ENCODE measurements around the gene KDM2A.
"Not testable (repeated sequence)": the region's sequence is repeated elsewhere in the genome, so short reads cannot be mapped to it uniquely, and the experiment has no call there.

The KDM2A gene

DNA sequence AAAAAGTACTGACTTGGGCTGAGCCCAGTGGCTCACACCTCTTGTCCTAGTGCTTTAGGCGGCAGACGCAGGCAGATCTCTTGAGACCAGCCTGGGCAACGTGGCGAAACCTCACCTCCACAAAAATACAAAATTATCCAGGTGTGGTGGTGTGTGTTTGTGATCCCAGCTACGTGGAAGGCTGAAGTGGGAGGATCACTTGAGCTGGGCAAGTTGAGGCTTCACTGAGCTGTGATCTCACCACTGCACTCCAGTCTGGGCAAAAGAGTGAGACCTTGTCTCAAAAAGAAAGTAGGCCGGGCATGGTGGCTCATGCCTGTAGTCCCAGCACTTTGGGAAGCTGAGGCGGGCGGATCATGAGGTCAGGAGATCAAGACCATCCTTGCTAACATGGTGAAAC is 115.5 kb downstream of the KDM2A start:
- no CpG with 5 or more reads among the region's 8 CpGs for WGBS, 2 donors (ENCODE audit: extremely low coverage in 2 of 2, insufficient read length in 2 of 2, insufficient replicate concordance in 1 of 2)
- not testable (repeated sequence) for H2BK5ac ChIP-seq (ENCODE audit: low read length)

DNA sequence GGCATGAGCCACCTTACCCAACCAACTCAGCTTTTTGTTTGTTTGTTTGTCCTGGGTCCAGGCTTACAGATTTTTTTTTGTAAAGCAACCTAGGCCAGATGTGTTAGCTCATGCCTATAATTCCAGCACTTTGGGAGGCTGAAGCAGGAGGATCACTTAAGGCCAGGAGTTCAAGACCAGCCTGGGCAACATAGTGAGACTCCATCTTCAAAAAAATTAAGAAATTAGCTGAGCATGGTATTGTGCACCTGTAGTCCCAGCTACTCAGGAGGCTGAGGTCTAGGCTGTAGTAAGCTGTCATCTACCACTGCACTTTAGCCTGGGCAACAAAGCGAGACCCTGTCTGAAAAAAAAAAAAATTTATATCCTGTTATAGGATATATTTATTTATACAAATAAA is 118.5 kb downstream of the KDM2A start:
- Histone ChIP-seq H3K14ac (ENCODE audit: low read length) (no peak overlapping the region), H3K9ac (ENCODE audit: low read depth, low read length, poor library complexity) (no peak overlapping the region), H3K27me3 (ENCODE audit: control insufficient read depth in 3 of 3, insufficient read depth in 3 of 3, low read depth in 1 of 3, low read length in 3 of 3) (no peaks in the 10 kb centered on the region), H3K4ac (ENCODE audit: low read length) (no peak overlapping the region), H3K9me3 (replicated peaks in 1 of 2; ENCODE audit: control insufficient read depth in 2 of 2, insufficient read depth in 1 of 2, low read depth in 1 of 2, low read length in 2 of 2) (no peaks in the 10 kb centered on the region), H2BK15ac (ENCODE audit: low read length) (no peak overlapping the region), H3K4me3 (ENCODE audit: low read length in 2 of 2) (no peak overlapping the region), H4K91ac (ENCODE audit: low read depth, low read length, poor library complexity) (no peak overlapping the region), H2AFZ (ENCODE audit: low read length) (no peak overlapping the region), H3K79me1 (ENCODE audit: low read depth, low read length) (no peaks in the 10 kb centered on the region), H3K36me3 (replicated peaks in 1 of 2; ENCODE audit: control insufficient read depth in 2 of 2, insufficient read depth in 2 of 2, low read length in 2 of 2) (peaks cover 2 to 24% of the 10 kb centered on the region in 2 donors), H2BK12ac (ENCODE audit: low read length) (no peak overlapping the region), H3K4me2 (ENCODE audit: insufficient read depth, low read length, poor library complexity, severe bottlenecking) (no peak overlapping the region), H2BK120ac (ENCODE audit: low read depth, low read length) (no peak overlapping the region), H3K23ac (ENCODE audit: low read depth, low read length, poor library complexity) (no peak overlapping the region), H3K27ac (replicated peaks; ENCODE audit: low read length) (no peak overlapping the region), H3K4me1 (ENCODE audit: control insufficient read depth in 2 of 2, insufficient read depth in 1 of 2, low read depth in 1 of 2, low read length in 2 of 2) (peaks cover 11 to 18% of the 10 kb centered on the region in 2 donors), H4K8ac (ENCODE audit: low read depth, low read length) (no peak overlapping the region), H3K18ac (ENCODE audit: low read length) (no peak overlapping the region), H2AK5ac (ENCODE audit: low read depth, low read length) (no peak overlapping the region), H2BK5ac (ENCODE audit: low read length) (no peak overlapping the region)
- WGBS, 2 donors (ENCODE audit: extremely low coverage in 2 of 2, insufficient read length in 2 of 2, insufficient replicate concordance in 1 of 2): no CpG with 5 or more reads among the region's 1 CpG
- DNase-seq (ENCODE audit: low spot score): no peak

More for the DNA sequence above, 115.5 kb downstream of the KDM2A start:
- H3K27ac ChIP-seq (replicated peaks; ENCODE audit: low read length); H2AK5ac ChIP-seq (ENCODE audit: low read depth, low read length); H3K4me3 ChIP-seq (ENCODE audit: low read length in 2 of 2); H3K4ac ChIP-seq (ENCODE audit: low read length); H3K79me1 ChIP-seq (ENCODE audit: low read depth, low read length); H3K9ac ChIP-seq (ENCODE audit: low read depth, low read length, poor library complexity); H4K91ac ChIP-seq (ENCODE audit: low read depth, low read length, poor library complexity); H3K14ac ChIP-seq (ENCODE audit: low read length); H3K23ac ChIP-seq (ENCODE audit: low read depth, low read length, poor library complexity); H3K9me3 ChIP-seq (replicated peaks in 1 of 2; ENCODE audit: control insufficient read depth in 2 of 2, insufficient read depth in 1 of 2, low read depth in 1 of 2, low read length in 2 of 2); H2BK120ac ChIP-seq (ENCODE audit: low read depth, low read length); H2AFZ ChIP-seq (ENCODE audit: low read length); H2BK15ac ChIP-seq (ENCODE audit: low read length); DNase-seq (ENCODE audit: low spot score); H4K8ac ChIP-seq (ENCODE audit: low read depth, low read length); H3K18ac ChIP-seq (ENCODE audit: low read length); H3K4me2 ChIP-seq (ENCODE audit: insufficient read depth, low read length, poor library complexity, severe bottlenecking); H2BK12ac ChIP-seq (ENCODE audit: low read length); H3K27me3 ChIP-seq (ENCODE audit: control insufficient read depth in 3 of 3, insufficient read depth in 3 of 3, low read depth in 1 of 3, low read length in 3 of 3): not testable (repeated sequence)
- Histone ChIP-seq H3K36me3 (replicated peaks in 1 of 2; ENCODE audit: control insufficient read depth in 2 of 2, insufficient read depth in 2 of 2, low read length in 2 of 2) (peaks cover 12 to 45% of the 10 kb centered on the region in 2 donors), H3K4me1 (ENCODE audit: control insufficient read depth in 2 of 2, insufficient read depth in 1 of 2, low read depth in 1 of 2, low read length in 2 of 2) (peaks cover 9 to 14% of the 10 kb centered on the region in 2 donors)

DNA sequence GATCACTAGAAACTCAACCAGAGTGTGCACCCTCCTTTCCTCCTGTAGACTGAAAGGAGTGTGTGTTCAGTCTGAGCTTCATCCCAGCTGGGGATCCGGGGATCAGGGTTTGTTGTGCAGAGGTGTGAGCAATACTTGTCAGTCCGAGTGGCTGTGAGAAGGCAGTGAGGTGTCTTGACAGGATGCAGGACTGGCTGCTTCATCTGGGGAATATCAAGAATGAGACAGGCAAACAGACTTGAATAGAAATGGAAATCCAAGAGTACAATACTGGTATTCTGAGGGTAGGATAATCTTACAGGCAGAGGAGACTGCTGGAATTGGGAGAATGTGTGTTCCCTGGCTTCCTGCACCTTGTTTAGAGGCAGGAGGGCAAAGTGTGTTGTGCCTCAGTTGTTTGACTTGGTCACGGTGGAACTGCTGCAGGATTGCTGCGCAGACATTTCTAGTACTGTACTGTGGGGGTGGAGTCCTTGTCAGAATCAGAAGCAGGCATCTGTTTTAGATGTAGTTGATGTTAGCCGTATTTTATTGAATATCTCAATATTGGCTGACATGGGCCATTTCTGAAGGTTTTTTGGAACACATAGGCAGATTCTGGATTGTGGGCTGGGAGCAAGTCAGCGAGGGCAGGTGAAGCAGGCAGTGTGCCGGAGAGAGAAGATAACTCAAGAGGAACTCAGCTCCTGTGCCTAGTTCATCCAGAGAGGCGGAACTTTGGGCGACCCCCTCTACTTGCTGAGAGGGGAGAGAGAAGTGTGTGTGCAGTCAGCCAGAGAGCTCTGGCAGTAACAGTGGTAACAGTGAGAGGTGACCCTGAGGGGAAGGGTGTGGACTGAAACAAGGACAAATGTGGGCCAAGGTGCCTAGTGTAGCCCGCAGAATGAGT is 120.1 kb downstream of the KDM2A start:
- no CpG with 5 or more reads among the region's 10 CpGs for WGBS, 2 donors (ENCODE audit: extremely low coverage in 2 of 2, insufficient read length in 2 of 2, insufficient replicate concordance in 1 of 2)

DNA sequence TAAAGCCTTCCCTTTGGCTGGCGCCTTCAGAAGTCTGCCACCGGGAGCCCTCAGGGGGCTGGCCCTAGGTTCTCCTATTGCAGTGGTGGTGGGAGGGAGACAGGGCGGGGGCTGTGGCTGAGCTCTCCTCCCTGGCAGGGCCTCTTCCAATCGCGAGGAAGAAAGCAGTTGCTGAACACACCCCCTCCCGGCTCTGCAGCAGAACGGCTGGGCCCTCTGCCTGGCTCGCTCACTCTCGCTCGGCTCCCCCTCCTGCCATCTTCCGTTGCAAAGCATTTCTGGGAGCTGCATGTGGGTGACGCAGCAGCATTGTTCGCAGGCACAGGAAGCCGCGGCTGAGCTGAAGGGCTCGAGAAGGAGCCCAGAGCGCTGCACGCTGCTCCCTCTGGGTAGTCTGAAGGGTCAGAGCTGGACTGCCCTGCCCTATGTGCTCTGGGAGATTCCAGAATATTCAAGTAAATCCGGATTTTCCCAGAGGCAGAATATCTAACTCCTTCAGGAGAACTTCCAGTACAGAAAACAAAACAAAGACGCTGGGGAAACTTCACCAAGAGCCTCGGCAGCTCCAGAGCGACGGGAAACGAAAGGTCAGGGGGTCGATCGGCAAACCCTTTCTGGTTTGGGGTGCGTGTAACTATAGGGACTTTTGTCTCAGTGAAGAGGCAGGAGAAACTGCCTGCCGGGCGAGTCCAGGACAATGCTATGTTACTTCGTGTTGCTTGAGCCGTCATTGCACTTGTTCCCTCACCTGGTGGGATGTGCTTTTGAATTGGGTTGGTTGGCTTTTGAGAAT is 120.9 kb downstream of the KDM2A start:
- Histone ChIP-seq H3K18ac (ENCODE audit: low read length) (peak overlapping the region; percentile 89), H4K91ac (ENCODE audit: low read depth, low read length, poor library complexity) (no peak overlapping the region), H3K23ac (ENCODE audit: low read depth, low read length, poor library complexity) (peak overlapping the region; percentile 92), H2BK12ac (ENCODE audit: low read length) (no peak overlapping the region), H3K4me3 (ENCODE audit: low read length in 2 of 2) (peak overlapping the region; percentile 65 to 79), H2AK5ac (ENCODE audit: low read depth, low read length) (peak overlapping the region; percentile 63), H3K4me2 (ENCODE audit: insufficient read depth, low read length, poor library complexity, severe bottlenecking) (peak overlapping the region; percentile 66), H2BK5ac (ENCODE audit: low read length) (no peak overlapping the region), H3K9me3 (replicated peaks in 1 of 2; ENCODE audit: control insufficient read depth in 2 of 2, insufficient read depth in 1 of 2, low read depth in 1 of 2, low read length in 2 of 2) (no peaks in the 10 kb centered on the region), H4K8ac (ENCODE audit: low read depth, low read length) (no peak overlapping the region), H2BK120ac (ENCODE audit: low read depth, low read length) (no peak overlapping the region), H2AFZ (ENCODE audit: low read length) (peak overlapping the region; percentile 73), H3K14ac (ENCODE audit: low read length) (no peak overlapping the region), H3K36me3 (replicated peaks in 1 of 2; ENCODE audit: control insufficient read depth in 2 of 2, insufficient read depth in 2 of 2, low read length in 2 of 2) (peaks cover 9 to 33% of the 10 kb centered on the region in 2 donors), H3K27me3 (ENCODE audit: control insufficient read depth in 3 of 3, insufficient read depth in 3 of 3, low read depth in 1 of 3, low read length in 3 of 3) (no peaks in the 10 kb centered on the region), H3K4me1 (ENCODE audit: control insufficient read depth in 2 of 2, insufficient read depth in 1 of 2, low read depth in 1 of 2, low read length in 2 of 2) (peaks cover 13 to 18% of the 10 kb centered on the region in 2 donors), H3K27ac (replicated peaks; ENCODE audit: low read length) (peak overlapping the region; percentile 87), H3K79me1 (ENCODE audit: low read depth, low read length) (no peaks in the 10 kb centered on the region), H2BK15ac (ENCODE audit: low read length) (no peak overlapping the region), H3K4ac (ENCODE audit: low read length) (no peak overlapping the region), H3K9ac (ENCODE audit: low read depth, low read length, poor library complexity) (peak overlapping the region; percentile 75)
- peak; percentile 96 for DNase-seq (ENCODE audit: low spot score)
- no CpG with 5 or more reads among the region's 31 CpGs for WGBS, 2 donors (ENCODE audit: extremely low coverage in 2 of 2, insufficient read length in 2 of 2, insufficient replicate concordance in 1 of 2)

More for the DNA sequence above, 120.1 kb downstream of the KDM2A start:
- no peak overlapping the region for H4K8ac ChIP-seq (ENCODE audit: low read depth, low read length)
- H3K36me3 ChIP-seq (replicated peaks in 1 of 2; ENCODE audit: control insufficient read depth in 2 of 2, insufficient read depth in 2 of 2, low read length in 2 of 2): peaks cover 4 to 30% of the 10 kb centered on the region in 2 donors
- H3K9ac ChIP-seq (ENCODE audit: low read depth, low read length, poor library complexity): no peak overlapping the region
- H3K18ac ChIP-seq (ENCODE audit: low read length): no peak overlapping the region
- H3K27me3 ChIP-seq (ENCODE audit: control insufficient read depth in 3 of 3, insufficient read depth in 3 of 3, low read depth in 1 of 3, low read length in 3 of 3): no peaks in the 10 kb centered on the region
- DNase-seq (ENCODE audit: low spot score): no peak
- H2BK120ac ChIP-seq (ENCODE audit: low read depth, low read length): no peak overlapping the region
- H3K9me3 ChIP-seq (replicated peaks in 1 of 2; ENCODE audit: control insufficient read depth in 2 of 2, insufficient read depth in 1 of 2, low read depth in 1 of 2, low read length in 2 of 2): no peaks in the 10 kb centered on the region
- H2AK5ac ChIP-seq (ENCODE audit: low read depth, low read length): no peak overlapping the region
- no peak overlapping the region for H3K23ac ChIP-seq (ENCODE audit: low read depth, low read length, poor library complexity)
- H3K4ac ChIP-seq (ENCODE audit: low read length): no peak overlapping the region
- H3K4me1 ChIP-seq (ENCODE audit: control insufficient read depth in 2 of 2, insufficient read depth in 1 of 2, low read depth in 1 of 2, low read length in 2 of 2): peaks cover 13 to 18% of the 10 kb centered on the region in 2 donors
- no peak overlapping the region for H2BK12ac ChIP-seq (ENCODE audit: low read length)
- H3K27ac ChIP-seq (replicated peaks; ENCODE audit: low read length): peak overlapping the region; percentile 59
- H3K79me1 ChIP-seq (ENCODE audit: low read depth, low read length): no peaks in the 10 kb centered on the region
- H2BK15ac ChIP-seq (ENCODE audit: low read length): no peak overlapping the region
- H3K4me3 ChIP-seq (ENCODE audit: low read length in 2 of 2): peak overlapping the region; percentile 44 to 71
- no peak overlapping the region for H2BK5ac ChIP-seq (ENCODE audit: low read length)
- H3K14ac ChIP-seq (ENCODE audit: low read length): no peak overlapping the region
- H3K4me2 ChIP-seq (ENCODE audit: insufficient read depth, low read length, poor library complexity, severe bottlenecking): peak overlapping the region; percentile 70
- H2AFZ ChIP-seq (ENCODE audit: low read length): peak overlapping the region; percentile 73
- no peak overlapping the region for H4K91ac ChIP-seq (ENCODE audit: low read depth, low read length, poor library complexity)
